Neural cell (in vitro differentiated cells): ENCODE results near the gene NT5DC3. TPM values are rescaled to one million over a fixed set of nuclear protein-coding genes. Genes with fewer than 3 reads are reported as not detected.

Experiments
- H2AFZ ChIP-seq: fragments of 200-600, 300-800 bp; sonication (generic), shearing (Covaris generic); 2 replicates; pipeline ENCODE4 v1.6.0; 2014; ENCODE audit warnings: low read depth, mild to moderate bottlenecking, antibody characterized with exemption, low read length, moderate library complexity
- H3F3A ChIP-seq: fragments of 200-600 bp; shearing (Covaris generic); 2 replicates; pipeline ENCODE4 v1.6.1; 2016; ENCODE audit warnings: mild to moderate bottlenecking, moderate library complexity, mixed read lengths, antibody characterized with exemption, low read length; ENCODE audit not compliant: insufficient read depth, poor library complexity, severe bottlenecking
- H3K27ac ChIP-seq: fragments of 200-600, 300-800 bp; sonication (generic), shearing (Covaris generic); 2 replicates; pipeline ENCODE4 v1.5.1; 2014; ENCODE audit warnings: mild to moderate bottlenecking, low read length, moderate library complexity
- H3K27me3 ChIP-seq: fragments of 300-800, 200-600 bp; sonication (generic), shearing (Covaris generic); 2 replicates; pipeline ENCODE4 v1.6.0; 2014; ENCODE audit warnings: mild to moderate bottlenecking, low read depth, low read length, moderate library complexity; ENCODE audit not compliant: insufficient read depth
- H3K36me3 ChIP-seq: fragments of 300-800, 200-600 bp; sonication (generic), shearing (Covaris generic); 2 replicates; pipeline ENCODE4 v1.5.1; 2014; ENCODE audit warnings: mild to moderate bottlenecking, antibody characterized with exemption, low read length, moderate library complexity; ENCODE audit not compliant: insufficient read depth
- H3K4me2 ChIP-seq: fragments of 300-800, 200-600 bp; sonication (generic), shearing (Covaris generic); 2 replicates; pipeline ENCODE4 v1.6.0; 2014; ENCODE audit warnings: mild to moderate bottlenecking, low read length
- H3K4me3 ChIP-seq: fragments of 300-800, 200-600 bp; sonication (generic), shearing (Covaris generic); 2 replicates; pipeline ENCODE4 v1.5.1; 2014; ENCODE audit warnings: mild to moderate bottlenecking, low read length, moderate library complexity
- H3K79me2 ChIP-seq: fragments of 200-600 bp; shearing (Covaris generic); replicated peaks from 2 replicates; pipeline ENCODE4 v1.6.0; 2014; ENCODE audit warnings: mild to moderate bottlenecking, low read length, moderate library complexity; ENCODE audit not compliant: insufficient read depth
- H3K9ac ChIP-seq: fragments of 300-800, 200-600 bp; sonication (generic), shearing (Covaris generic); 2 replicates; pipeline ENCODE4 v1.6.1; 2016; ENCODE audit warnings: mild to moderate bottlenecking, low read length, mixed read lengths
- H3K9me2 ChIP-seq: fragments of 200-600 bp; shearing (Covaris generic); 2 replicates; pipeline ENCODE4 v1.6.1; 2016; ENCODE audit warnings: mild to moderate bottlenecking, low read length, mixed read lengths; ENCODE audit not compliant: insufficient read depth
- H3K9me3 ChIP-seq: fragments of 200-600, 300-800 bp; sonication (generic), shearing (Covaris generic); 2 replicates; pipeline ENCODE4 v1.6.1; 2016; ENCODE audit warnings: mild to moderate bottlenecking, mixed run types, low read length, moderate library complexity, mixed read lengths
- H4K20me1 ChIP-seq: fragments of 200-600 bp; shearing (Covaris generic); 2 replicates; pipeline ENCODE4 v1.6.1; 2016; ENCODE audit warnings: mild to moderate bottlenecking, mixed run types; ENCODE audit not compliant: insufficient read depth
- EP300 ChIP-seq: fragments of 450-650 bp; conservative IDR thresholded peaks from 2 replicates; pipeline ENCODE4 v1.6.1; 2014; ENCODE audit warnings: antibody characterized with exemption, mild to moderate bottlenecking, moderate library complexity; ENCODE audit not compliant: poor library complexity, severe bottlenecking
- EZH2 ChIP-seq: fragments of 200-600, 300-800 bp; shearing (Covaris generic), sonication (generic); IDR thresholded peaks from 2 replicates; pipeline ENCODE4 v1.6.1; 2014; ENCODE audit warnings: antibody characterized with exemption, low read length, borderline replicate concordance, mild to moderate bottlenecking; ENCODE audit not compliant: insufficient read depth, poor library complexity, severe bottlenecking
- POLR2AphosphoS5 ChIP-seq: IDR thresholded peaks from 2 replicates; pipeline ENCODE4 v1.6.1; 2012
- RAD21 ChIP-seq: fragments of 450-650 bp; conservative IDR thresholded peaks from 2 replicates; pipeline ENCODE4 v1.6.1; 2014; ENCODE audit warnings: antibody characterized with exemption, mild to moderate bottlenecking, moderate library complexity
- SMC3 ChIP-seq: fragments of 450-650 bp; conservative IDR thresholded peaks from 2 replicates; pipeline ENCODE4 v1.6.1; 2014; ENCODE audit warnings: antibody characterized with exemption, mild to moderate bottlenecking, moderate library complexity; ENCODE audit not compliant: poor library complexity
- TAF1 ChIP-seq: IDR thresholded peaks from 2 replicates; pipeline ENCODE4 v1.6.1; 2012; ENCODE audit warnings: low read depth
- polyA plus RNA-seq: library from polyadenylated mRNA; depleted of rRNA; stranded (reverse); fragments of >200 nt; gene quantifications from 2 replicates; pipeline ENCODE4 v1.2.3, GENCODE V29; 2014
- TF ChIP-seq, protein P1 (sequence below): IDR thresholded peaks from 2 replicates; pipeline ENCODE4 v1.6.1; 2012; ENCODE audit warnings: borderline replicate concordance
- TF ChIP-seq, protein P2 (sequence below): fragments of 450-650 bp; IDR thresholded peaks from 2 replicates; pipeline ENCODE4 v1.5.1; 2014; ENCODE audit warnings: antibody characterized with exemption, mild to moderate bottlenecking, moderate library complexity; ENCODE audit not compliant: poor library complexity, severe bottlenecking

Gene NT5DC3
- polyA plus RNA-seq, 1 donor from 2014 or later, result 4.0 TPM

DNA sequence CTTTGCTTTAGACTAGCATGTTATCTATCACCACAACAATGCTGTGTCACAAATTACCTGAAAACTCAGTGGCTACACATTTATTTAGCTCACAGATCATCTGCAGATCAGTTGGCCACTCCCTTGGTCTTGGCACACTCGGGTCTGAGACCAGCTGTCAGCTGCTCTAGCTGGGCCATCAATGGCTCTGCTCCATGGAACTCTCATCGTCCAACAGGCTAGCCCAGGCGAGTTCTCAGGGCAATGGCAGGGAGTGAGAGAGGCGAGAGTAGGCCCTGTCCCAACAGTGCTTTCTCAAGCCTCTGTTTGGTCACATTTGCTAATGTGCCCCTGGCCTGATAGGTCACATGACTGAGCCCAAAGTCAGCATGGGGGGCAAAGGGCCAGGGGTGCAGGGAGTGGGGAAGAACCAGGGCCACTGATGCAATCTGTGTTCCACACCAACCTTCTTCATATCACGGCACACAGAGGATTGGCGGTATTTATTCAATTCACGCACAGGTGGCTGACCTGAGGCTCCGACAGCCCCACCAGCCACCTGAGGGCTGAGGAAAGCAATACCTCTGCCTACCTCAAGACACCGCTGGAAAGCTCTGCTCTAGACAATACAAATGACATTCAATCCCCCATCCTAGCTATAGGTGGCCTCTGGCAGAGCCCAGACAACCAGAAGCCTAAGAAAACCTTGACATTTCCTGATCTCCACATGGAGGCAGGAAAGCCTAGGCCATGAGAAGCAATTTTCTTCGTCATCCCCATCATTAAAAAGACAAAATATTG lies 82.5 kb downstream of the NT5DC3 start:
- Histone ChIP-seq H2AFZ (no peak overlapping the region), H3K9me3 (no peaks in the 10 kb centered on the region), H3K9me2 (no peaks in the 10 kb centered on the region), H3K27ac (no peak overlapping the region), H4K20me1 (no peaks in the 10 kb centered on the region), H3K27me3 (no peaks in the 10 kb centered on the region), H3K36me3 (no peaks in the 10 kb centered on the region), H3K9ac (no peak overlapping the region), H3F3A (no peaks in the 10 kb centered on the region), H3K4me2 (no peak overlapping the region), H3K4me3 (no peak overlapping the region), H3K79me2 (no peaks in the 10 kb centered on the region)
- TF ChIP-seq, protein P1, sequence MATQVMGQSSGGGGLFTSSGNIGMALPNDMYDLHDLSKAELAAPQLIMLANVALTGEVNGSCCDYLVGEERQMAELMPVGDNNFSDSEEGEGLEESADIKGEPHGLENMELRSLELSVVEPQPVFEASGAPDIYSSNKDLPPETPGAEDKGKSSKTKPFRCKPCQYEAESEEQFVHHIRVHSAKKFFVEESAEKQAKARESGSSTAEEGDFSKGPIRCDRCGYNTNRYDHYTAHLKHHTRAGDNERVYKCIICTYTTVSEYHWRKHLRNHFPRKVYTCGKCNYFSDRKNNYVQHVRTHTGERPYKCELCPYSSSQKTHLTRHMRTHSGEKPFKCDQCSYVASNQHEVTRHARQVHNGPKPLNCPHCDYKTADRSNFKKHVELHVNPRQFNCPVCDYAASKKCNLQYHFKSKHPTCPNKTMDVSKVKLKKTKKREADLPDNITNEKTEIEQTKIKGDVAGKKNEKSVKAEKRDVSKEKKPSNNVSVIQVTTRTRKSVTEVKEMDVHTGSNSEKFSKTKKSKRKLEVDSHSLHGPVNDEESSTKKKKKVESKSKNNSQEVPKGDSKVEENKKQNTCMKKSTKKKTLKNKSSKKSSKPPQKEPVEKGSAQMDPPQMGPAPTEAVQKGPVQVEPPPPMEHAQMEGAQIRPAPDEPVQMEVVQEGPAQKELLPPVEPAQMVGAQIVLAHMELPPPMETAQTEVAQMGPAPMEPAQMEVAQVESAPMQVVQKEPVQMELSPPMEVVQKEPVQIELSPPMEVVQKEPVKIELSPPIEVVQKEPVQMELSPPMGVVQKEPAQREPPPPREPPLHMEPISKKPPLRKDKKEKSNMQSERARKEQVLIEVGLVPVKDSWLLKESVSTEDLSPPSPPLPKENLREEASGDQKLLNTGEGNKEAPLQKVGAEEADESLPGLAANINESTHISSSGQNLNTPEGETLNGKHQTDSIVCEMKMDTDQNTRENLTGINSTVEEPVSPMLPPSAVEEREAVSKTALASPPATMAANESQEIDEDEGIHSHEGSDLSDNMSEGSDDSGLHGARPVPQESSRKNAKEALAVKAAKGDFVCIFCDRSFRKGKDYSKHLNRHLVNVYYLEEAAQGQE, result no peak
- TF ChIP-seq, protein P2, sequence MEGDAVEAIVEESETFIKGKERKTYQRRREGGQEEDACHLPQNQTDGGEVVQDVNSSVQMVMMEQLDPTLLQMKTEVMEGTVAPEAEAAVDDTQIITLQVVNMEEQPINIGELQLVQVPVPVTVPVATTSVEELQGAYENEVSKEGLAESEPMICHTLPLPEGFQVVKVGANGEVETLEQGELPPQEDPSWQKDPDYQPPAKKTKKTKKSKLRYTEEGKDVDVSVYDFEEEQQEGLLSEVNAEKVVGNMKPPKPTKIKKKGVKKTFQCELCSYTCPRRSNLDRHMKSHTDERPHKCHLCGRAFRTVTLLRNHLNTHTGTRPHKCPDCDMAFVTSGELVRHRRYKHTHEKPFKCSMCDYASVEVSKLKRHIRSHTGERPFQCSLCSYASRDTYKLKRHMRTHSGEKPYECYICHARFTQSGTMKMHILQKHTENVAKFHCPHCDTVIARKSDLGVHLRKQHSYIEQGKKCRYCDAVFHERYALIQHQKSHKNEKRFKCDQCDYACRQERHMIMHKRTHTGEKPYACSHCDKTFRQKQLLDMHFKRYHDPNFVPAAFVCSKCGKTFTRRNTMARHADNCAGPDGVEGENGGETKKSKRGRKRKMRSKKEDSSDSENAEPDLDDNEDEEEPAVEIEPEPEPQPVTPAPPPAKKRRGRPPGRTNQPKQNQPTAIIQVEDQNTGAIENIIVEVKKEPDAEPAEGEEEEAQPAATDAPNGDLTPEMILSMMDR, result no peak
- TF ChIP-seq EP300, result no peak
- TF ChIP-seq EZH2, result no peak
- TF ChIP-seq TAF1, result no peak

DNA sequence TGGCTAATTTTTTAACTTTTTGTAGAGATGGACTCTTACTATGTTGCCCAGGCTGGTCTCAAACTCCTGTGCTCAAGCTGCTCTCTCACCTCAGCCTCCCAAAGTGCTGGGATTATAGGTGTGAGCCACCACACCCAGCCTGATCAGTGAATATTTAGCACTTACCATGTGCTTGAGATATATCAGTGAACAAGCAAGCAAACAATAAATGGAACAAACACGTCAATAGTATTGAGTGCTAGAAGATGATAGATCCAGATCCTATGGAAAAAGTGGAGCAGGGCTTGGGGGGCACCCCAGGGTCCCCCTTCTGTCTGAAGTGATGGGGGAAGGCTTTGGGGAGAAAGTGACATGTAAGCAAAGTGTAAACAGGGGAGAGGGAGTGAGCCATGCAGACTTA lies 83.8 kb downstream of the NT5DC3 start:
- no peak overlapping the region for H3K27ac ChIP-seq
- H3K9ac ChIP-seq, result no peak overlapping the region
- H3K4me3 ChIP-seq, result no peak overlapping the region
- H3K27me3 ChIP-seq, result no peaks in the 10 kb centered on the region
- no peaks in the 10 kb centered on the region for H3K9me2 ChIP-seq
- no peaks in the 10 kb centered on the region for H4K20me1 ChIP-seq
- H3F3A ChIP-seq, result no peaks in the 10 kb centered on the region
- H3K4me2 ChIP-seq, result no peak overlapping the region
- no peak overlapping the region for H2AFZ ChIP-seq
- H3K36me3 ChIP-seq, result no peaks in the 10 kb centered on the region
- H3K9me3 ChIP-seq, result no peaks in the 10 kb centered on the region
- TF ChIP-seq POLR2AphosphoS5 (no peak), RAD21 (no peak), EZH2 (no peak), SMC3 (no peak)
- TF ChIP-seq, protein P2, result no peak
- H3K79me2 ChIP-seq, result no peaks in the 10 kb centered on the region
